Stimulated activated CD4-positive, alpha-beta T cell treated with anti-CD3 and anti-CD28 coated beads, TNF-alpha, amount 100 ng/mL, for 48 hours (primary cell): ENCODE results near the gene RFFL.
A peak's percentile ranks its signal among the peaks of the same experiment; 100 is the strongest.

Experiments used
- DNase-seq, 3 donors: peaks; one replicate each; pipeline ENCODE4 v3.0.0-alpha.2; 2020; ENCODE audit warnings: low read depth in 3 of 3

RFFL gene

GRCh38 chr17:34974794-34975785 lies 88.4 kb downstream of the RFFL start:
- DNase-seq, result no peak

- no peak for DNase-seq
These were observed 89.3 kb downstream of the RFFL start for GRCh38 chr17:34974179-34974578.

GRCh38 chr17:34961093-34961911 lies 102.2 kb downstream of the RFFL start, which contains the start of the genes CCT6B and ZNF830:
Gene CCT6B, minus strand, starts transcription at chr17:34961460. Its CDS starts 67 bp downstream, at chr17:34961393.
Gene ZNF830, plus strand, starts transcription at chr17:34961540. Its CDS starts 27 bp downstream, at chr17:34961567.
- peak; percentile 81 to 82 (median 82) for DNase-seq

DNA sequence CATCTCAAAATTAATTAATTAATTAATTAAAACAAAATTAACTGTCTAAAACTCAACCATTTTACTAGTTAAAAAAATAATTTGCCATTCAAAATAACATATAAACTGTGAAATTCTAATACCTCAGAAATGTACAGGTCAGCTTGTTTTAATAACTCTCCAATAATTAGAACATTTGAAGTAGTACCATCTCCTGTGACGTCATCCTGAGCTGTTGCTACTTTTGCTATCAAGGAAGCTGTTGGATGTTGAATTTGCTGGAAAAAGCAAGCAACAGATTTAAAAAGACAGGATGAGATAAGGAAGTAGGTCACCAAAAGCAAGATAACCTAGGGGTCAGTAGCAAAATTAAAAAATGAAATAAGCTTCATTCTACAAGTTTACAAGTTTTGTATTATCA lies 105.1 kb downstream of the RFFL start:
- DNase-seq, result no peak
